ENCODE data around the gene FBXO48.

FBXO48 gene

GRCh38 chr2:68487773-68488355 is 20.8 kb upstream of the FBXO48 start:
- H3K4me1 ChIP-seq (ENCODE audit: insufficient read depth, low read length): peaks cover 5% of the 10 kb centered on the region; the same call in 1 of the 2 replicates

GRCh38 chr2:68483011-68483410 is 15.9 kb upstream of the FBXO48 start:
- H3K9ac ChIP-seq (ENCODE audit: low read depth, low read length): no peak overlapping the region
- peaks cover 8% of the 10 kb centered on the region; the same call in 1 of the 2 replicates for H3K4me1 ChIP-seq (ENCODE audit: insufficient read depth, low read length)
- H3K36me3 ChIP-seq (ENCODE audit: insufficient read depth, low read length): no peaks in the 10 kb centered on the region
- H3K9me3 ChIP-seq (ENCODE audit: control insufficient read depth, insufficient read depth, low read length): no peaks in the 10 kb centered on the region; the same call in 1 of the 2 replicates

More at GRCh38 chr2:68487773-68488355, 20.8 kb upstream of the FBXO48 start:
- no peaks in the 10 kb centered on the region for H3K36me3 ChIP-seq (ENCODE audit: insufficient read depth, low read length)
- H3K9ac ChIP-seq (ENCODE audit: low read depth, low read length): no peak overlapping the region
- H3K9me3 ChIP-seq (ENCODE audit: control insufficient read depth, insufficient read depth, low read length): no peaks in the 10 kb centered on the region

- Histone ChIP-seq H3K9ac (ENCODE audit: low read depth, low read length) (no peak overlapping the region), H3K4me1 (ENCODE audit: insufficient read depth, low read length) (peaks cover 8% of the 10 kb centered on the region; the same call in 1 of the 2 replicates), H3K36me3 (ENCODE audit: insufficient read depth, low read length) (no peaks in the 10 kb centered on the region)
Observed at GRCh38 chr2:68482296-68482820, 15.3 kb upstream of the FBXO48 start.

GRCh38 chr2:68478688-68479087 is 11.6 kb upstream of the FBXO48 start:
- H3K9me3 ChIP-seq (ENCODE audit: control insufficient read depth, insufficient read depth, low read length): no peaks in the 10 kb centered on the region; the same call in 1 of the 2 replicates
- no peak overlapping the region for H3K9ac ChIP-seq (ENCODE audit: low read depth, low read length)
- H3K4me1 ChIP-seq (ENCODE audit: insufficient read depth, low read length): peaks cover 8% of the 10 kb centered on the region; the same call in 1 of the 2 replicates
- no peaks in the 10 kb centered on the region for H3K36me3 ChIP-seq (ENCODE audit: insufficient read depth, low read length)

More at GRCh38 chr2:68482296-68482820, 15.3 kb upstream of the FBXO48 start:
- H3K9me3 ChIP-seq (ENCODE audit: control insufficient read depth, insufficient read depth, low read length): no peaks in the 10 kb centered on the region; the same call in 1 of the 2 replicates

- Histone ChIP-seq H3K9ac (ENCODE audit: low read depth, low read length) (no peak overlapping the region), H3K36me3 (ENCODE audit: insufficient read depth, low read length) (no peaks in the 10 kb centered on the region), H3K4me1 (ENCODE audit: insufficient read depth, low read length) (no peaks in the 10 kb centered on the region), H3K9me3 (ENCODE audit: control insufficient read depth, insufficient read depth, low read length) (no peaks in the 10 kb centered on the region; the same call in 1 of the 2 replicates)
Observed at GRCh38 chr2:68476454-68476853, 9.4 kb upstream of the FBXO48 start.

- Histone ChIP-seq H3K36me3 (ENCODE audit: insufficient read depth, low read length) (no peaks in the 10 kb centered on the region), H3K4me1 (ENCODE audit: insufficient read depth, low read length) (no peaks in the 10 kb centered on the region), H3K9ac (ENCODE audit: low read depth, low read length) (no peak overlapping the region), H3K9me3 (ENCODE audit: control insufficient read depth, insufficient read depth, low read length) (no peaks in the 10 kb centered on the region; the same call in 1 of the 2 replicates)
Observed at GRCh38 chr2:68475576-68475975, 8.5 kb upstream of the FBXO48 start.

- Histone ChIP-seq H3K4me1 (ENCODE audit: insufficient read depth, low read length) (no peaks in the 10 kb centered on the region), H3K36me3 (ENCODE audit: insufficient read depth, low read length) (no peaks in the 10 kb centered on the region), H3K9ac (ENCODE audit: low read depth, low read length) (no peak overlapping the region), H3K9me3 (ENCODE audit: control insufficient read depth, insufficient read depth, low read length) (no peaks in the 10 kb centered on the region; the same call in 1 of the 2 replicates)
Observed at GRCh38 chr2:68475110-68475509, 8.0 kb upstream of the FBXO48 start.

- H3K4me1 ChIP-seq (ENCODE audit: insufficient read depth, low read length): no peaks in the 10 kb centered on the region; the same call in none of the 2 replicates
- no peaks in the 10 kb centered on the region for H3K36me3 ChIP-seq (ENCODE audit: insufficient read depth, low read length)
- no peaks in the 10 kb centered on the region for H3K9me3 ChIP-seq (ENCODE audit: control insufficient read depth, insufficient read depth, low read length)
- no peak overlapping the region for H3K9ac ChIP-seq (ENCODE audit: low read depth, low read length)
Observed at GRCh38 chr2:68472796-68473414, 5.8 kb upstream of the FBXO48 start.

- no peaks in the 10 kb centered on the region for H3K9me3 ChIP-seq (ENCODE audit: control insufficient read depth, insufficient read depth, low read length)
- no peaks in the 10 kb centered on the region; the same call in none of the 2 replicates for H3K4me1 ChIP-seq (ENCODE audit: insufficient read depth, low read length)
- H3K9ac ChIP-seq (ENCODE audit: low read depth, low read length): no peak overlapping the region
- H3K36me3 ChIP-seq (ENCODE audit: insufficient read depth, low read length): no peaks in the 10 kb centered on the region
Observed at GRCh38 chr2:68471385-68471784, 4.3 kb upstream of the FBXO48 start.

GRCh38 chr2:68469935-68470334 is 2.8 kb upstream of the FBXO48 start:
- H3K9me3 ChIP-seq (ENCODE audit: control insufficient read depth, insufficient read depth, low read length): no peaks in the 10 kb centered on the region
- no peaks in the 10 kb centered on the region; the same call in none of the 2 replicates for H3K4me1 ChIP-seq (ENCODE audit: insufficient read depth, low read length)
- no peak overlapping the region for H3K9ac ChIP-seq (ENCODE audit: low read depth, low read length)
- H3K36me3 ChIP-seq (ENCODE audit: insufficient read depth, low read length): no peaks in the 10 kb centered on the region

- Histone ChIP-seq H3K9me3 (ENCODE audit: control insufficient read depth, insufficient read depth, low read length) (no peaks in the 10 kb centered on the region), H3K9ac (ENCODE audit: low read depth, low read length) (no peak overlapping the region; the same call in 1 of the 2 replicates), H3K4me1 (ENCODE audit: insufficient read depth, low read length) (no peaks in the 10 kb centered on the region; the same call in none of the 2 replicates), H3K36me3 (ENCODE audit: insufficient read depth, low read length) (no peaks in the 10 kb centered on the region)
Observed at GRCh38 chr2:68468801-68469200, 1.7 kb upstream of the FBXO48 start.

GRCh38 chr2:68466778-68467076 is 367 bp downstream of the FBXO48 start:
- Histone ChIP-seq H3K4me1 (ENCODE audit: insufficient read depth, low read length) (no peaks in the 10 kb centered on the region; the same call in none of the 2 replicates), H3K9me3 (ENCODE audit: control insufficient read depth, insufficient read depth, low read length) (no peaks in the 10 kb centered on the region), H3K36me3 (ENCODE audit: insufficient read depth, low read length) (no peaks in the 10 kb centered on the region), H3K9ac (ENCODE audit: low read depth, low read length) (peak overlapping the region; percentile 89)

- no peaks in the 10 kb centered on the region; the same call in none of the 2 replicates for H3K4me1 ChIP-seq (ENCODE audit: insufficient read depth, low read length)
Observed at GRCh38 chr2:68466361-68466777, 725 bp downstream of the FBXO48 start.

GRCh38 chr2:68465081-68465916 is 1.8 kb downstream of the FBXO48 start:
- Histone ChIP-seq H3K9ac (ENCODE audit: low read depth, low read length) (no peak overlapping the region), H3K4me1 (ENCODE audit: insufficient read depth, low read length) (no peaks in the 10 kb centered on the region; the same call in none of the 2 replicates), H3K36me3 (ENCODE audit: insufficient read depth, low read length) (no peaks in the 10 kb centered on the region), H3K9me3 (ENCODE audit: control insufficient read depth, insufficient read depth, low read length) (no peaks in the 10 kb centered on the region)

More at GRCh38 chr2:68466361-68466777, 725 bp downstream of the FBXO48 start:
- H3K9ac ChIP-seq (ENCODE audit: low read depth, low read length): peak overlapping the region; percentile 89
- H3K36me3 ChIP-seq (ENCODE audit: insufficient read depth, low read length): no peaks in the 10 kb centered on the region
- H3K9me3 ChIP-seq (ENCODE audit: control insufficient read depth, insufficient read depth, low read length): no peaks in the 10 kb centered on the region

Data from ES-I3 (cell line).